NOMO-1 treated with dmso at 0.1 percent for 144 hours (cell line): ENCODE data around the gene GPN1.
"Not testable (repeated sequence)": the region's sequence is repeated elsewhere in the genome, so short reads cannot be mapped to it uniquely, and the experiment has no call there.

Experiments
- DNase-seq: peaks from one replicate; lab custom pipeline; 2025; ENCODE audit not compliant: unreplicated experiment; lab: John Stamatoyannopoulos, UW

GPN1 gene

DNA sequence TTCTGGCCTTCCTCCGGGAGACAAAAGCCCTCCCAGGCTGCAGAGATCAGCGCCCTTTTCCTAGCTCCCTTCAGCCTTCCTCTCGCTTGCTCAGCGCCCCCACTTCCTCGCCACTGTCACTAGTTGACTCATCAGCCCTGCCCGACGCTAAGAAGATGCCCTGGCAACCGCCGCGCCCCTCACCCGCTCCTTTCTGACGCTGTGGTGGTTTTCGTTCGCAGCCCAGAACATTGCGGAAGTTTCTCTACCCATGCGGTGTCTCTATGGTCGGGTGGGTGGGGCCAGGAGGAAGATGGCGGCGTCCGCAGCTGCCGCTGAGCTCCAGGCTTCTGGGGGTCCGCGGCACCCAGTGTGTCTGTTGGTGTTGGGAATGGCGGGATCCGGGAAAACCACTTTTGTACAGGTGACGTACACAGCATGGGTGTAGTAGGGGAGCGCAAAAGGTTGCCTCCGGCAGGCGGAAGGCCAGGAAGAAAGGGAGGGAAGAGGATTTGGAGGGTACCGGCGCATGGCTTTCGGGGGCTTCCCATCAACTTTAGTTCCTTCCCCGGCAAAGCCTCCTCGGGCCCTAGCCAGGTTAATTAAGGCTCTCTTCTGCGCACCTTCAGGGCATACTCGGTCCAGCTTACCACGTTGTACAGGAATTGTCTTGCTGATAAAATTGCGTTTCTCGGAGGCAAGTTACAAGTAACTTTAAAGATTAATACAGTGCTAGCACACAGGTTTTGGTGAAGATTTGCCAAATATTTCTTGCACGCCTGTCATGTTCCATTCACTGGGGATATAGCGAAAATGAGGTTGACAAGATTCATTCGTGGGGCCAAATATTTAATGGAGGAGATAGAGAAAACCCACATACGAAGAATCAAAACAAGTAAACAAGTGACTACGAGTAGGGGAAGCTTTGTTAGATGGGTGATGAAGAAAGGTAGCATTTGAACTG is at the start of gene GPN1, which contains the start of gene CCDC121:
TSS of gene GPN1 (plus strand) at position 284 of the 943 bp plus-strand sequence. CDS start at position 293, 9 bp downstream.
TSS of gene CCDC121 (minus strand) at position 246 of the 943 bp plus-strand sequence. CDS start 1,213 bp downstream, outside the sequence.
- DNase-seq, result peak; percentile 97

DNA sequence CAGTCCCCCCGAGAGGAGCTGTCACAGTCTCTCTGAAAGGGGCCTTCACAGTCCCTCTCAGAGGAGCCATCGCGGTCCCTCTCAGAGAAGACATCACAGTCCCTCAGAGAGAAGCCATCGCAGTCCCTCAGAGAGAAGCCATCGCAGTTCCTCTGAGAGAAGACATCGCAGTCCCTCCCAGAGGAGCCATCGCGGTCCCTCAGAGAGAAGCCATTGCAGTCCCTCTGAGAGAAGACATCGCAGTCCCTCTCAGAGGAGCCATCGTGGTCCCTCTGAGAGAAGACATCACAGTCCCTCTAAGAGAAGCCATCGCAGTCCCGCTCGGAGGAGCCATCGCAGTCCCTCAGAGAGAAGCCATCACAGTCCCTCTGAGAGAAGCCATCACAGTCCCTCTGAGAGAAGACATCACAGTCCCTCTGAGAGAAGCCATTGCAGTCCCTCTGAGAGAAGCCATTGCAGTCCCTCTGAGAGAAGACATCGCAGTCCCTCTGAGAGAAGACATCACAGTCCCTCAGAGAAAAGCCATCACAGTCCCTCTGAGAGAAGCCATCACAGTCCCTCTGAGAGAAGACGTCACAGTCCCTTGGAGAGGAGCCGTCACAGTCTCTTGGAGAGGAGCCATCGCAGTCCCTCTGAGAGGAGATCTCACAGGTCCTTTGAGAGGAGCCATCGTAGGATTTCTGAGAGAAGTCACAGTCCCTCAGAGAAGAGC is 47.3 kb upstream of the GPN1 start:
- DNase-seq, result no peak

DNA sequence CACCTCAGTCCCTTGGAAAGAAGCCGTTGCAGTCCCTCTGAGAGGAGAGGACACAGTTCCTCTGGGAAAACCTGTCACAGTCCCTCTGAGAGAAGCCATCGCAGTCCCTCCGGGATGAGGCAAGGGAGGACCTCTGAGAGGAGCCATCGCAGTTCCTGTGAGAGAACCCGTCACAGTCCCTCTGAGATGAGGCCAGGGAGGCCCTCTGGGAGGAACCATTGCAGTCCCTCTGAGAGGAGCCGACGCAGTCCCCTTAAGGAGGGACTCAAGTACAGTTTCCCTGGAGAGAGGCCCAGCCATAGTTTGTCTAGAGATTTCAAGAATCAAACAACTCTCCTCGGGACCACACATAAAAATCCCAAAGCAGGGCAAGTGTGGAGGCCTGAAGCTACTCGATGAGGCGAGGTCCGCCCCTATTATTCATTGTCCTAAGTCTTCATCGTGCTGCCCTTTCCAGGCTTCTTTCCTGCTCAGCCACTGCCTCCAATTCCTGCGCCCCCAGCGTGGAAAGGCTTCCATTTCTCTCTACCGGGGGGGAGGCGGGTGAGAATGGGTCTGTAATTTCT is 46.6 kb upstream of the GPN1 start:
- no peak for DNase-seq

DNA sequence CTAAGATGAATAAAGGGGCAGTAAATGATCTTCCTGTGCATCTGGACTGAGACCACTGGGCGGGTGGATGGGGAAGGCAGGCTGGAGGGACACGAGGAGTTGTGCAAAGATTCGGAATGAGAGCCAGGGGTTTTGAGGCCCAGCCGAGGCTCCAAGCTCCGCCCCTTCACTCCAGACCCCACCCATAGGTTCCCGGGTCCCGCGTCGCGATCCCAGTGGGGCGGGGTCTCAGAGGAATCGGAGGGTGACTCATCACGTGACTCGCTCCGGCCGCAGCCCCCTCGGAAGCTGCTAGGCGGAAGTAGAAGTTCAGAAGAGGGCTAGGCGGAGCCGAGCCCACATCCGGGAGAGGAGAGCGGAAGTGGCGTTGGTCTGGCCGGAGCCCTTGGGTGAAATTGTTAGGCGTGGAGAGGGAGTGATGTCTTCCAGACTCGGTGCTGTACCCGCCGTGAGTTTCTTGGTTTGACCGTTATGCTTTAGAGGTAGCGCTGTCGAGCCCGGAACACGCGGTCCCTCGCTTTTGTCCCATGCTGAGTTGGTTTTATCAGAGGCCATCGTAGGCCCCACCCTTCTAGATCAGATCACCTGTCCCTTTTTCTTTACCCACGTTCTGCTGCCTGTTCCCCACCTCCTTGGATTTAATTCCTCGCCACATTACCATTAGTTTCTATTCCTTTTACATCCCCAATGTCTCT is 46.0 kb upstream of the GPN1 start, which contains the start of gene ZNF512:
TSS of gene ZNF512 (plus strand) at position 348 of the 695 bp plus-strand sequence. CDS start at position 419, 71 bp downstream.
- peak; percentile 95 for DNase-seq

DNA sequence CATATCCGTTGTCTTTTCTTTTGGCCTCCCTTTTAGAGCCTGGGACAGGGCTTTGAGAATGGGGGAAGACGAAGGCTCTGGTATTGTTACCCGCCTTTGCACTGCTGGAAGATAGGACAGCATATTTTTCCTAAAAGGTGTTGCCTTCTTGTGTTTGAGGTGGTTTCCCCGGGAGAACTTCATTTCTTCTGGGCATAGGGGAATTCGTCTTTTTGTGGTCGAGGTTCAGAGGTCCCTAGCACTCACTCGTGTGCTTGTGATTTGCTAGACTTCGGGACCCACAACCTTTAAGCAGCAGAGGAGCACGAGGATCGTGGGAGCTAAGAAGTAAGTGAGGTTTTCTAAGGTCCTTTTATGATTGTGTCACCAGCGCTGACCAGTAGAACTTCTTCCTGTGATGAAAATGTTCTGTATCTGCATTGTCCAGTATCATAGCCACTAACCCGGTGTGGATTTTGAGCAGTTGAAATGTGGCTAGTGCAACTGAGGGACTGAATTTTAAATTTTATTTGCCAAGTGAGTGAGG is 45.4 kb upstream of the GPN1 start:
- no peak for DNase-seq

DNA sequence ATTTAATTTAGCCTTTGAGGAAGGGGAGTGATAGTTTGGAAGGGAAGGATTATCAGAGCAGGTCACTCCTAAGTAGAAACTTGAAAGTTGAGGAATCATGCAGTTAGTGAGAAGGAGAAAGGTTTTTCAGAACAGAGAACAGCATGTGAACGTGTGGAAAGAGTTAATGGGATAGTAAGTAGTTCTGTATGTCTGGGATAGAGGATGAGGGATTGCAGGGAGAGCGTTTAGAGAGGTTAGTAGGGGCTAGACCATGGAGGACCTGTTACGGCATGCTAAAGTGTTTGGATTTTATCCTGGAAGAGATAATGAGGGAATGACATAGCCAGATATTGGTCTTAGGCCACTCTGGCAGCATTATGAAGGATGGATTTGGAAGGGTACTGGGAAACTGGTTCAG is 44.3 kb upstream of the GPN1 start:
- DNase-seq, result no peak

DNA sequence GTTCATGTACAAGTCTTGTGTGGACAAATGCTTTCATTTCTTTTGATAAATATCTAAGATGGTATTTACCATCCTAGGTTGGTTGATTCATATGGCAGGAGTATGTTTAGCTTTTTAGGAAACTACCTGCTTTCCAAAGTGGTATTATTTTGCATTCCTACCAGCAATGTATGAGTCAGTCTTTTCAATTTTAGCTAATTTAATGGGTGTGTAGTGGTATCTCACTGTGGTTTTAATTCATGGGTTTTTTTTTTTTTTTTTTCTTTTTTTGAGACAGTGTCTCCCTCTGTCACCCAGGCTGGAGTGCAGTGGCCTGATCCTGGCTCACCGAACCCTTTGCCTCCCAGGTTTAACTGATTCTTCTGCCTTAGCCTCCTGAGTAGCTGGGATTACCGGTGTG is 41.8 kb upstream of the GPN1 start:
- DNase-seq, result no peak

DNA sequence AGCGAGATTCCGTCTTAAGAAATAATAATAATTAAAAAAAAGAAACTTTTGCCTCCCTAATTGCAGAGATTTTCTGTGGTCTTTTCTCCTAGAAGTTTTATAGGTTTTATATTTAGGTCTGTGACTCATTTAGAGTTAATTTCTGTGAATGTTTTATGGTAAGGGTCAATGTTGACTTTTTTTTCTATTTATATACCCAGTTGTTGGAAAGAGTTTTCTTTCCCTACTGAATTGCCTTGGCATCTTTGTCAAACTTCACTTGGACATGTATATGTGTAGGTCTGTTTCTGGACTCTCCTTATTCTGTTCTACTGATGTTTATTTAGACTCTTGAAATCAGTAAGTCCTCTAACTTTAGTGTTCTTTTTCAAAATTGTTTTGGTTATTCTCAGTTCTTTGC is 40.5 kb upstream of the GPN1 start:
- no peak for DNase-seq

DNA sequence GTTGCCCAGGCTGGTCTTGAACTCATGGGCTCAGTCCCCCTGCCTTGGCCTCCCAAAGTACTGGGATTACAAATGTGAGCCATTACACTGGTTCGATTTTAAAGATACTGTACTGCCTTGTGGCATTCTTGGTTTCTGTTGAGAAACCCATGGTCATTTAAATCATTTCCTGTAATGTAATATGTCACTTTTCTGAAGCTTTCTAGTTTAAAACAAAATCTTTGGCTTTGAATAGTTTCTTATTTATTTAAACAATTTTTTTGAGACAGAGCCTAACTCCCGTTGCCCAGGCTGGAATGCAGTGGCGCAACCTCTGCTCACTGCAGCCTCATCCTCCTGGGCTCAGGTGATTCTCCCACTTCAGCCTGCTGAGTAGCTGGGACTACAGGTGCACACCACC is 37.1 kb upstream of the GPN1 start:
- no peak for DNase-seq

DNA sequence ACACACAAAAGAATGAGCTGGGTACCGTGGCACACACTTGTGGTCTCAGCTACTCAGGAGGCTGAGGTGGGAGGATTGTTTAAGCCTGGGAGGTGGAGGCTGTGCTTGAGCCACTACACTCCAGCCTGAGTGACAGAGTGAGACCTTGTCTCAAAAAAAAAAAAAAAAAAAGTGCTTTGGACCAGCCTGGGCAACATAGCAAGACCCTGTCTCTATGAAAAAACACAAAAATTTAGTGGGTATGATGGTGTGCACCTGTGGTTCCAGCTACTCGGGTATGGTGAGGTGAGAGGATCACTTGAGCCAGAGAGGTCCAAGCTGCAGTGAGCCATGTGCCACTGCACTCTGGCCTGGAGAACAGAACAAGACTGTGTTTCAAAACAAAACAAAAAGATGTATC is 35.6 kb upstream of the GPN1 start:
- no peak for DNase-seq

DNA sequence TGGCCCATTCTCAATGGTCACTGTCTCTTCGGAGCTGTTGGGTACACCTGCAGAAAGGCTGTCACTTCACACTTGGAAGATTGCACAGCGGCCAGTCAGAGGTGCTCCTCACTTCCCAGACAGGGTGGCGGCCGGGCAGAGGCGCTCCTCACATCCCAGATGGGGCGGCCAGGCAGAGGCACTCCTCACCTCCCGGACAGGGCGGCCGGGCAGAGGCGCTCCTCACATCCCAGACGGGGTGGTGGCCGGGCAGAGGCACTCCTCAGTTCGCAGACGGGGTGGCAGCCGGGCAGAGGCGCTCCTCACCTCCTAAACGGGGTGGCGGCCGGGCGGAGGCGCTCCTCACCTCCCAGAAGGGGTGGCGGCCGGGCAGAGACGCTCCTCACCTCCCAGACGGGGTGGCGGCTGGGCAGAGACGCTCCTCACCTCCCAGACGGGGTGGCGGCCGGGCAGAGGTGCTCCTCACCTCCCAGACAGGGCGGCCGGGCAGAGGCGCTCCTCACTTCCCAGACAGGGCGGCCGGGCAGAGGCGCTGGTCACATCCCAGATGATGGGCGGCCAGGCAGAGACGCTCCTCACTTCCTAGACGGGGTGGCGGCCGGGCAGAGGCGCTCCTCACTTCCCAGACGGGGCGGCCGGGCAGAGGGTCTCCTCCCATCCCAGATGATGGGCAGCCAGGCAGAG is 34.7 kb upstream of the GPN1 start:
- not testable (repeated sequence) for DNase-seq

DNA sequence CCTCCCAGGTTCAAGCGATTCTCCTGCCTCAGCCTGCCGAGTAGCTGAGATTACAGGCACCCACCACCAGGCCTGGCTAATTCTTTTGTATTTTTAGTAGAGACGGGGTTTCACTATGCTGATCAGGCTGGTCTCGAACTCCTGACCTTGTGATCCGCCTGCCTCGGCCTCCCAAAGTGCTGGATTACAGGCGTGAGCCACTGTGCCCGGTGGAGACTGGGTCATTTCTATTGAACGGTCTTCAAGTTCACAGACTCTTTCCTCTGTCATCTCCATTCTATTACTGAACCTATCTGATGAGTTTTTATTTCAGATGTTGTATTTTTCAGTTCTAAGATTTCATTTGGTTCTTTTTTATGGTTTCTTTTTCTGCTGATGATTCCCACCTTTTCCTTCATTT is 33.4 kb upstream of the GPN1 start:
- DNase-seq, result not testable (repeated sequence)

DNA sequence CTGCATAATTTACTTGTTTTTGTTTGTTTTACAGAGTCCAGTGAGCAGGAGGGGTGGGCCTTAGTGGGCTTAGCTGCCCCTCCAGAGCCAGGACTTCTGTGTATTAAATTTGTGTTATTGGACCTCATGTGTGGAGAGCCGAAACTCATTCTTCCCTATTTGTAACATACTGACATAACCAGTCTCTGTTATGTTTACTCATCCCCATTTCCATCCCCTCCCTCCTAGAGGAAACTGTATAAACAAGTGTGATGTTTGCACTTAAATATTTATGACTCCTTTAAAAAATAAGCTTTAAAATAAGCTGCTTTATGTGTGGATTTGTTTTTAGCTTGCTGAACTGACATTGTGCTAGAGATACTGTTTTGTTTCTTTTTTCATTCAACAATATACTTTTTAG is 32.2 kb upstream of the GPN1 start:
- no peak for DNase-seq

DNA sequence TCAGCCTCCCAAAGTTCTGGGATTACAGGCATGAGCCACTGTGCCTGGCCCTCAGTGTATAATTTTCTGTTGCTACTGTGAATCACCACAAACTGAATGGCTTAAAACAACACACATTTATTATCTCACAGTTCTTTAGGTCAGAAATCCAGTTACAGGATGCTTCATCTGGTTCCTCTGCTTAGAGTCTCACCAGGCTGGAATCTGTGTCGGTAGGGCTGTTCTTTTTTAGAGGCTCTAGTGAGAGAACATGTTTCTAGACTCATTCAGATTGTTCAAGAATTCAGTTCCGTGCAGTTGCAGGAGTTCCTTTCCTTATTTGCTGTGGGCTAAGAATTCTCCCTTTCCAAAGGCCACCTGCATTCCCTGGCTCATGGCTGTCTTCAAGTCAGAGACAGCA is 22.2 kb upstream of the GPN1 start:
- DNase-seq, result no peak

DNA sequence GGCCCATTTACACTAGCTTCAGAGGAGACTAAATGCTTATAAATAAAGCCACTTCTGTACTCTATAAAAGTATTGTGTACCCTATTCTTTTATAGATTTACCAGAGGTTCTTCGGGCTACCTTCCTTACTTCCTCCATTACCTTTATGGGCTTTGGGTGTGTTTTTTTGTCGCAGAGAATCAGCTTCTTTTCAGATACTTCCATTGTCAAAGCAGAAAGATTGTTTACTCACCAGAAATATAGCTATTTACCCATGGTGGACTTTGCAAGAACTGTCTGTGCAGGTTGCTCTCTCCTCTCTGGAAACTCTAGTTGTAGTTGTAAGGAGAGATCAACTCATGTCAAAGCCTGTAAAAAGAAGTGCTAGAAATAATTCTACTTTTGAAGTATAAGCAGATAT is 14.9 kb upstream of the GPN1 start:
- no peak for DNase-seq

DNA sequence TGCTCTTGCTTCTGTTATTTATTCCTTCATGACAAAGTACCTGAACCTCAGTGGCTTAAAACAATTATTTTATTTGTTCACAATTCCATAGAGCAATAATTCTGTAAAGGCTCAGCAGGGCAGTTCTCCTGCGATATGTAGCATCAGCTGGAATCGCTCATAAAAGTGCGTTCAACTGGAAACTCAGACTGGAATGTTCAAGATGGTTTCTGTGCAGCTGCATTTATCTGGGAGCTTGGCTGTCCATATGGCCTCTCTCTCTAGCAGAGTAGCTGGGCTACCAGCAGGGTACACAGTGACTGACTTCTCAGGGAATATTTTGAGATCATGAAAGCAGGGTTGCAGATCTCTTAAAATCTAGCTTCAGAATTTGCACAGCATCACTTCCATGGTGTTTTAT is 13.5 kb upstream of the GPN1 start:
- no peak for DNase-seq

DNA sequence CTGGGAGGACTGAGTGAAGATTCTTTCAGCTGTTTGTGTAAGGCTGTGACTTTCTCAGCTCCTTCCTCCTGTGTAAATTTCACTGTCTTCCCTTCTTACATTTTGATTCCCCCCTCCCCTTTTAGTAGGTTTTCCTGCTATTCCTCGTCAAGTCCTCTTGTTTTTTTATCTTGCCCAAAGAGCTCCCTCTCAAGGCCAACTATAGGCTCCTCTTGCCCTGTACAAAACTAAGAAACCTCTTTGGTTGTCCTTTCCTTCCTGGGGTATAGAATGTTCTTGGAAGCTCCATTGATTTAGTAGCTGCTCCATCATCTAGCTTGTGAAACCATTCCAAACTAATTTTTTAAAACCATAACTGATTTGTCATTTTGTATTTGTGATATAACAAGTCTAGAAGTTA is 7.3 kb upstream of the GPN1 start:
- no peak for DNase-seq

DNA sequence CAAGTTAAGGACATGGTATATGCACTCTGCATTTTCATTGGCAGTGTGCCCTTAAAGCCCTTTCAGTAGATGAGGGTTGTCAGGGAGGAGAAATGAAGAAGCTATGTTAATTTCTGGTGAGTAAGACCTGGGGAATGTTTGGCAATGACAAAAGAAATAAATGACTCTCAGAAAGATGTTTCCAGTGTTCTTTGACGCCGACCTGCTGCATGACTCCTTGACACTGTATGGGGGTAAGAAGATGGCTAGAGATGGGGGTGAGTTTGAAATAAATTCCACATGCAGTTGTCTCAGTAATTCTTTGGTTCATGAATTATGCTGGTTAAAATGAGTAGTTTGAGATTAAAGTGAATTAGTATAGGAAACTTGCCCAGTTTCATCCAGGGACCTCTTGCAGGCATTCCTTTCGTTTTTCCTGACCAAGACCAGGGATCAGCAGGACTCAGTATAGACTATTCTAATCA is 5.9 kb upstream of the GPN1 start:
- DNase-seq, result no peak

DNA sequence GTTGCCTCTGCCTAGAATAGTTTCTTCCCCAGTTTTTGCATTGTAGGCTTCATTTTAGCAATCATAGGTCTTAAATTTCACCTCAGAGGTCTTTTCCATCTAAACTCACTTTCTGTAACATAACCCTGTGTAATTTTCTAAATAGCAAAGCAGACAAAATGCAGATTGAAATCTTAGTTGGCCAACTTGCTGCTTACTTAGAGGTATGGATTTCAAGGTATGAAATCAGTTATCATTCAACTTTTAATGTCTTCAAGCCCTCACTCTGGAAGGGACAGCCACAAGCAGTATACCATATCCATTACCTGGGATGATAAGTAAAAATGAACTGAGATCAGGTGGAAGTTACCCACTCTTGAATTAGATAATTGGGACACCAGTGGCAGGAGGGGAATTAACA is 3.9 kb upstream of the GPN1 start:
- DNase-seq, result no peak

DNA sequence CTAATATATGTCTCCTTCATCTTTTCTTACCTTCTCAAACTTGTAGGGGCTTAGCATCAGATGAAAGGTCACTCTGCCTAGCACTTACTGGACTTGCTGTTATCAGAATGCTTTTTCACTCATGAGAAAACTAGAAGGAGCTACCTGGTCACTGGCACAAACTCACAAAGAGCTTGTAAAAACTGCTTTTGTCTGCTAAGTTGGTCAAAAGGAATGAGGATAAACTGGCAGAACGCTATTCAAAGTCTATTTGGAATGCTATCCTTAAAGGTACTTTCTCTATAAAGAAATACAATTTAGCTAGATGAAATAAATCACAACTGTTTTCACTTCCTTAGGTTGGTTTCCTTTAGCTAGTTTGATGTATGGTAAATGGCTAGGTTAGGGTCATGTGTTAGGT is 2.5 kb upstream of the GPN1 start:
- DNase-seq, result not testable (repeated sequence)
